ENCODE data around the gene FAM53A. TPM values are rescaled to one million over a fixed set of nuclear protein-coding genes. Genes with fewer than 3 reads are reported as not detected.
"Not testable (repeated sequence)": the region's sequence is repeated elsewhere in the genome, so short reads cannot be mapped to it uniquely, and the experiment has no call there.

Gene FAM53A
- total RNA-seq, 1 donor from 2014 or later = 2.0 TPM

GRCh38 chr4:1686440-1687036, 2.4 kb upstream of the FAM53A start:
- DNase-seq = no peak

DNA sequence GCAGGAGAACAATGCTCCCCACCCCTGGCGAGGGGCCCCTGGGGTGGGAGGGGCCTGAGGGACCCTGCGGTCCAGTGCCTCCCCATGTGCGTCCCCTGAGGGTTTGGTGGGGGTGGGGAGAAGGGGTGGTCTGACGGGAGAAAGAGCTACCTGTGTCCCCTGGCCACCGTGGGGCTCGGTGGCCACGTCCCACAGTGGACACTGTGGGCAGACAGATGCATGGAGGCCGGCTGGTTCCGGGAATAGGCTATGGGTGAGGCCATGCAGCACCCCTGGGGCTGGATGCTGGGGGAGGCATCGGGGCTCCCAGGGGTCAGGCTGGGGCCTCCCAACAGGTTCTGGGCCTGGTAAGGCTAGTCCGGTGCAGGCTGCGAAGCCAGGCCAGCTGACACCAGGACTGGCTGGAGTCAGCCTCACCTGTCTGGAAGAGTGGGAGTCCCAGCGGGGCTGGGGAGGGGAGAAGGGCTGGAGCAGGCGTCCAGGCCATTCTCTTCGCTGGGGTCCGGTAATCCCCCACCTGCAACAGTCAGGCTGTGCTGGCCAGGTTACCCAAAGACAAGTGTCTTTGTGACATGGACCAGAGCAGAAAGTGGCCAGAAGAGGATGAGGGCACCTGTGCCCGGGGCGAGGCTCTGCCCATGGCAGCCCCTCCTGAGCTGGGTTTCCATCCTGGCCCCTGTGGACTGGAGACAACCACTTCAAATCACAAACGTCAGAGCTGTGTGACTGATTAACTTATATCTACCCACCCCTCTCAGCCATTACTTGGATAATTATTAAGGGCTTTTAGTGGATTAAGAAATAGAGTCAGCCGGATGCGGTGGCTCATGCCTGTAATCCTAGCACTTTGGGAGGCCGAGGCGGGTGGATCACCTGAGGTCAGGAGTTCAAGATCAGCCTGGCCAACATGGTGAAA, 1.4 kb upstream of the FAM53A start:
- no peak for DNase-seq

DNA sequence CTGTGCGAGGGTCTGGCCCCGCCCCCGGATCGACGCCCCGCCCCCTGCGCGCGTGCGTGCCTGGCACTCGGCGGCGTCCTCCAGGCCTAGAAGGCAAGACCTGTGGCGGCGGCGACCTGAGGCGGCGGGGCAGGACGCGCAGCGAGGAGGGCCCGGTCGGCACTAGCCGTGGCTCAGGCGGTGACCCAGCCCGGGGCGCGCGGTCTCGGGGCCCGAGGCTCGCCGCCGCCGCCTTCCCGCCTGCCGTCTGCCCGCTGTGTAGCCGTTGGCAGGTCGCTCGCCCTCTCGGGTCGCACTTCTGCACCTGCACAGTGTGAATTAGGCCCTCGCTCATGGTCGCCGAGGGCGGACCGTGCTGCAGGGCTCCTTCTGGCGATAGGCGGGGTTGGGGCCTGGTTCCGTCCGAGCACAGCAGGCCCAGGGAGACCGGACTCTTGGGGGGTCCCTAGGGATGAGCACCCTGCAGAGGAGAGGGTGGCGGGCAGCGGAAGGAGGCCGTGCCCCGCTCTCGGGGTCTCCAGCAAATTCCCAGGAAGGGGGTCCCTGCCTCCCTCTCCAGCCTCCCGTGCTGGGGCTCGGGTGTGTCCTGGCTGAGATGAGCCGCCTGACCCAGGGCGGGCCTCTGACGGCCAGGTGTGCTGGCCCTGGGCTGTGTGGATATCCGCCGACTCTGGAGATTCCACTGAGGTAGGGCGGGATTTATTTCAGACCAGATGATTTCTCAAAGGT, 557 bp upstream of the FAM53A start:
- DNase-seq = no peak

DNA sequence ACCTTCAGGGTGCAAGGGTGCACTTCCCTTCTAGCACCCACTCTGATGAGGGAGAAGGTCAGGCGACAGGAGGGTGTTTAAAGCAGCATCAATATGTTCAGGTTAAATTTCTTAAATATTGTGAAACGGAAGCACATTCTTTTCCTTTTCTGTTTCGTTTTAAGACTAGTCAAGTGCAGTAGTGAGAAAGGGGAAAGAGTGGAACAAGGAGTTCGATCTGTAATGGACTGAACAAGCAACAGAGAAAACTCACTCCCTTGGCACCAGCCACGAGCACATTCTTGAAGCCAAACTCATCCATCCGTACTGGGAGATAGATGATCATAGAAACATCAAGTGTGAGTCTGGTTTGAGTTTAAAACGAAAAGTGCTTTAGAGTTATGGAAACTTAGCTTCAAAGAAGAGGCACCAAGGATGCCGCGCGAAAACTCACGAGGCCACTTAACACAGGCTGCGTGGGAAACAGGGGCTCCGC, 815 bp downstream of the FAM53A start:
- peak; percentile 44 for DNase-seq

GRCh38 chr4:1682860-1683259, 1.3 kb downstream of the FAM53A start:
- DNase-seq = no peak

DNA sequence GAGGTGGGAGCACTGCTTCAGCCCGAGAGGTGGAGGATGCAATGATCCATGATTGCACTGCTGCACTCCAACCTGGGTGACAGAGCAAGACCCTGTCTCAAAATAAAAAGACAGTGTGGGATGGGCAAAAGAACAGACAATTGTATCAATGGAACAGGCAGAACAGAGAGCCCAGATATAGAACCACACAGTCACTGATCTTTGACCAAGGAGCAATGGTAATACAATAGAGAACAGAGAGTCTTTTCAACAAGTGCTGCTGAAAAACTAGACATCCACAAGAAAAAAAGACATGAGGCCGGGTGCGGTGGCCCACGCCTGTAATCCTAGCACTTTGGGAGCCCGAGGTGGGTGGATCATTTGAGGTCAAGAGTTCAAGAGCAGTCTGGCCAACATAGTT, 5.9 kb downstream of the FAM53A start:
- no peak for DNase-seq

GRCh38 chr4:1676605-1677525, 7.2 kb downstream of the FAM53A start:
- no peak for DNase-seq

- DNase-seq = no peak
Observed at GRCh38 chr4:1675802-1676137, 8.3 kb downstream of the FAM53A start.

DNA sequence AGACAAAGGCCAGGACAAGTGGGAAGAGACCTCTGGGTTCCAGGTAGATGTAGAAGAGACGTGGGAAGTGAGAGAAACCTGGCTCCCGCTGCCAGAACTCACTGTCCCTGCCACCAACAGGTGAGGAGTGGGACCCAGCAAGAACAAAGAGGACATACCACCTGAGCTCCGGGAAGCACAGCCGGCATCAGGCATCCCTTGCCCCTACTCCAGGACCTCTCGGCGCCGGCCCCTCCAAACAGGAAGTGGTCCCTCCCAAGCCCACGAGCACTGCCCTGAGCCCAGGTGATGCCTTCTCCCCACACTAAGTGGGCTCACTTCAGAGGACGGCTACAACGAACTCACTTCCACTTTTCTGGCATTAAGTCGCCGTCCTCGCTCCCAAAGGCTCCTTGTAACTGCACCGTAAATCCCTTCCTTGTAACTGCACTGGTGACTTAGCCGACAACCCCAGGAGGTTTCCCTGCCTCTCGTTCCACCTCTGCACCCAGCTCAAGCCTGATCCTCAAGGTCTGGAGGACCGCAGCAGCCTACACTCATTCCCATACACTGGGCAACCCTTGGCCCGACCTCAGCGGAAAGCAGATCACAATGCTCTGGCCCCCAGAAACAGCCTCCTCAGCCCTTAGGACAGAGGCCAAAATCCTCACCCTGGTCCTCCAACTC, 8.8 kb downstream of the FAM53A start:
- no peak for DNase-seq

GRCh38 chr4:1674682-1675081, 9.4 kb downstream of the FAM53A start:
- DNase-seq = no peak

DNA sequence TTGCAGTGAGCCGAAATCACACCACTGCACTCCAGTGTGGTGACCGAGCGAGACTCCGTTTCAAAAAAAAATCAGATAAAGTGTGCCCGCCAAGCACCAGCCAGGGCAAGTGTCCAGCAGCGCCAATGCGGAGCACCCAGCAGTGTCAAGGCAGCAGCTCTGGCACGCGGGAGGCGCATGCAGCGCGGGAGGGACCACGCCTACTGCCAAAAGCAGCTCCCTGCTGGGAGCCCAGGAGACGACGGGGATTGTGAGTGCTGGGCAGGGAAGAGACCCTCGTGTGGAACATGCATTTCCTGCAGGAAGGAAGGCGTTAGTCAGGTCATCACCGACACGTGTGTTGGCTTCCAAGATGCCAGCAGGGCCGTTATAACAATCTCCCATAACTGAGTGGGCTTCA, 10.4 kb downstream of the FAM53A start:
- no peak for DNase-seq

DNA sequence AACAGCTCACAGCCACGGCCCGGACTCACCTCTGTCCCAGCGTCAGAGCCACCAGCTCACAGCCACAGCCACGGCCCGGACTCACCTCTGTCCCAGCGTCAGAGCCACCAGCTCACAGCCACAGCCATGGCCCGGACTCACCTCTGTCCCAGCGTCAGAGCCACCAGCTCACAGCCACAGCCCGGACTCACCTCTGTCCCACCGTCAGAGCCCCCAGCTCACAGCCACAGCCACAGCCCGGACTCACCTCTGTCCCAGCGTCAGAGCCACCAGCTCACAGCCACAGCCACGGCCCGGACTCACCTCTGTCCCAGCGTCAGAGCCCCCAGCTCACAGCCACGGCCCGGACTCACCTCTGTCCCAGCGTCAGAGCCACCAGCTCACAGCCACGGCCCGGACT, 13.1 kb downstream of the FAM53A start:
- DNase-seq = not testable (repeated sequence)

- no peak for DNase-seq
Observed at GRCh38 chr4:1670279-1670678, 13.8 kb downstream of the FAM53A start.

GRCh38 chr4:1669850-1670249, 14.3 kb downstream of the FAM53A start:
- DNase-seq = no peak

GRCh38 chr4:1669270-1669669, 14.8 kb downstream of the FAM53A start:
- DNase-seq = no peak

GRCh38 chr4:1668488-1668840, 15.6 kb downstream of the FAM53A start:
- DNase-seq = no peak

- DNase-seq = no peak
Observed at GRCh38 chr4:1667273-1667672, 16.8 kb downstream of the FAM53A start.

DNA sequence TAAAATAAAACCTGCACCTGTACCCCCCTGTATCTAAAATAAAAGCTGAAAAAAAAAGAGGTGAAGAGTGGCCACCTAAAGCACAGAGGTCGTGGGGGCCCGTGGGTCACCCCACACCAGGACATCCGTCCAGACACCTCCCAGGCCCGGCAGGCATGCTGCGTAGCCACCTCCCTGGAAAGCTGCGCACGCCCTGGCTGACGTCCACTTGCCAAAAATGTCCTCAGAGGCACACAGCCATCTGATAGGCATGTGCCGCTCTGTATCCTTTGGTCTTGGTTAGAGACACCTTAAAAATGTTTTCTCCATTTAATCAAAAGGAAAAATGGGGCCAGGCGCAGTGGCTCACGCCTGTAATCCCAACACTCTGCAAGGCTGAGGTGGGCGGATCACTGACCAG, 17.7 kb downstream of the FAM53A start:
- DNase-seq = no peak

GRCh38 chr4:1664141-1664540, 20.0 kb downstream of the FAM53A start:
- DNase-seq = no peak

GRCh38 chr4:1663549-1663948, 20.6 kb downstream of the FAM53A start:
- no peak for DNase-seq

- no peak for DNase-seq
Observed at GRCh38 chr4:1661695-1662094, 22.4 kb downstream of the FAM53A start.

All from skin of body (tissue), 2 donors.